Measurements from ENCODE around the gene ZNF483. TPM values are rescaled to one million over a fixed set of nuclear protein-coding genes. Genes with fewer than 3 reads are reported as not detected.

Gene ZNF483
- total RNA-seq, 1 donor from 2014 or later, result 12.2 TPM

DNA sequence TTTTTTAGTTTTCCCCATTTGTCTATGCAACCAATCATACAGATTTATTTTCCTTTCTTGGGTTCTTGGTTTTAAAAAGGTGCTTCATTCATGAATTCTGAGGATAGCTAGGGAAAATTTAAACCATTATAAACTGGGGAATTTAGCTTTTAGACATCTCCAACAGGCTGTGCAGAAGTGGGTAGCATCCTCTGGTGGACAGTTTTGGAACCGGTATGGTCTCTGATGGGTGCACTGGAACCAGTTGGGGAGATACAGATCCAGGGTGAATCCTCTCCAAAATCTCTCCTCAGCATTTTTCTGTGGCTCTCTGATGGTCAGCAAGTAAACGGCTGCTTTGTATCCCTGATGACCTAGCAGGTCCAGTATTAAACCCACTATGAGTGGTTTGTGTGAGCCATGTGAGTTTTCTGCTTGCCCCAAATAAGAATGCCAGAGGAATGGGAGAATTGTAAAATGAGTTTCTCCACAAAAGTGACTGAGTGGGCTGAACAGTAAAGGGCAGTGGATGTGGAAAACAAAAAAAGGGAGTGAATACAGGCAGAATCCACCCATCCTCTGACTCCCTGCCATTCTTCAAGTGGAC, 97.0 kb downstream of the ZNF483 start:
- no peak for DNase-seq (ENCODE audit: low spot score in 2 of 2, unreplicated experiment in 2 of 2)
- no peaks in the 10 kb centered on the region for H3K9me3 Mint-ChIP-seq

GRCh38 chr9:111622626-111623025, 97.6 kb downstream of the ZNF483 start:
- TF ChIP-seq, protein P1, sequence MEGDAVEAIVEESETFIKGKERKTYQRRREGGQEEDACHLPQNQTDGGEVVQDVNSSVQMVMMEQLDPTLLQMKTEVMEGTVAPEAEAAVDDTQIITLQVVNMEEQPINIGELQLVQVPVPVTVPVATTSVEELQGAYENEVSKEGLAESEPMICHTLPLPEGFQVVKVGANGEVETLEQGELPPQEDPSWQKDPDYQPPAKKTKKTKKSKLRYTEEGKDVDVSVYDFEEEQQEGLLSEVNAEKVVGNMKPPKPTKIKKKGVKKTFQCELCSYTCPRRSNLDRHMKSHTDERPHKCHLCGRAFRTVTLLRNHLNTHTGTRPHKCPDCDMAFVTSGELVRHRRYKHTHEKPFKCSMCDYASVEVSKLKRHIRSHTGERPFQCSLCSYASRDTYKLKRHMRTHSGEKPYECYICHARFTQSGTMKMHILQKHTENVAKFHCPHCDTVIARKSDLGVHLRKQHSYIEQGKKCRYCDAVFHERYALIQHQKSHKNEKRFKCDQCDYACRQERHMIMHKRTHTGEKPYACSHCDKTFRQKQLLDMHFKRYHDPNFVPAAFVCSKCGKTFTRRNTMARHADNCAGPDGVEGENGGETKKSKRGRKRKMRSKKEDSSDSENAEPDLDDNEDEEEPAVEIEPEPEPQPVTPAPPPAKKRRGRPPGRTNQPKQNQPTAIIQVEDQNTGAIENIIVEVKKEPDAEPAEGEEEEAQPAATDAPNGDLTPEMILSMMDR (IDR thresholded peaks at IDR 0.05; ENCODE audit: unreplicated experiment), result no peak
- H3K27ac Mint-ChIP-seq, result no peak overlapping the region
- no peak overlapping the region for H3K4me3 Mint-ChIP-seq
- H3K4me1 Mint-ChIP-seq, result no peaks in the 10 kb centered on the region
- no peak for DNase-seq (ENCODE audit: low spot score in 2 of 2, unreplicated experiment in 2 of 2)
- H3K27me3 Mint-ChIP-seq (ENCODE audit: low read depth), result peaks cover 3% of the 10 kb centered on the region
- H3K36me3 Mint-ChIP-seq, result no peaks in the 10 kb centered on the region
- no peaks in the 10 kb centered on the region for H3K9me3 Mint-ChIP-seq

More for the DNA sequence above, 97.0 kb downstream of the ZNF483 start:
- H3K36me3 Mint-ChIP-seq, result no peaks in the 10 kb centered on the region
- H3K27me3 Mint-ChIP-seq (ENCODE audit: low read depth), result peaks cover 3% of the 10 kb centered on the region
- no peaks in the 10 kb centered on the region for H3K4me1 Mint-ChIP-seq
- no peak overlapping the region for H3K27ac Mint-ChIP-seq
- TF ChIP-seq, protein P1 (IDR thresholded peaks at IDR 0.05; ENCODE audit: unreplicated experiment), result no peak
- H3K4me3 Mint-ChIP-seq, result no peak overlapping the region

Other genes with a start within 250 kb of the ZNF483 start
- not detected in 3 replicates for gene OR2K2, start 195.0 kb upstream of the ZNF483 start, total RNA-seq
- gene ECPAS, start 40.8 kb upstream of the ZNF483 start, total RNA-seq, result 84.7 to 95.1 TPM (median 92.6 TPM) in 3 replicates
- gene PTGR1, start 74.5 kb downstream of the ZNF483 start, total RNA-seq, result 46.2 to 49.2 TPM (median 46.3 TPM) in 3 replicates
- gene DNAJC25, start 106.2 kb downstream of the ZNF483 start, total RNA-seq, result 9.3 to 10.4 TPM (median 9.9 TPM) in 3 replicates
- 22.4 to 25.2 TPM (median 23.9 TPM) in 3 replicates for gene GNG10, start 136.4 kb downstream of the ZNF483 start, total RNA-seq

Data from mesothelial cell of epicardium (in vitro differentiated cells).